Epithelial cell of proximal tubule (primary cell): ENCODE measurements around the gene WASF3. TPM values are rescaled to one million over a fixed set of nuclear protein-coding genes. Genes with fewer than 3 reads are reported as not detected.
"Not testable (repeated sequence)": the region's sequence is repeated elsewhere in the genome, so short reads cannot be mapped to it uniquely, and the experiment has no call there.

ENCODE experiments used
- DNase-seq: peaks from one replicate; pipeline ENCODE4 v3.0.0-alpha.2; 2011; ENCODE audit warnings: low read depth
- H3K4me3 ChIP-seq: 2 replicates; pipeline ENCODE4 v1.5.1; 2011; ENCODE audit warnings: low read depth, mild to moderate bottlenecking, low read length
- total RNA-seq: library from RNA; depleted of rRNA; stranded (reverse); fragments of >200 nt; gene quantifications from 2 replicates; pipeline ENCODE4 v1.2.3, GENCODE V29; 2015
- TF ChIP-seq, protein P1 (sequence below): conservative IDR thresholded peaks from 2 replicates; pipeline ENCODE4 v1.5.1; 2012; ENCODE audit warnings: low read depth, mild to moderate bottlenecking, low read length

Gene WASF3
- total RNA-seq, 1 donor from 2014 or later, result 3.8 TPM

DNA sequence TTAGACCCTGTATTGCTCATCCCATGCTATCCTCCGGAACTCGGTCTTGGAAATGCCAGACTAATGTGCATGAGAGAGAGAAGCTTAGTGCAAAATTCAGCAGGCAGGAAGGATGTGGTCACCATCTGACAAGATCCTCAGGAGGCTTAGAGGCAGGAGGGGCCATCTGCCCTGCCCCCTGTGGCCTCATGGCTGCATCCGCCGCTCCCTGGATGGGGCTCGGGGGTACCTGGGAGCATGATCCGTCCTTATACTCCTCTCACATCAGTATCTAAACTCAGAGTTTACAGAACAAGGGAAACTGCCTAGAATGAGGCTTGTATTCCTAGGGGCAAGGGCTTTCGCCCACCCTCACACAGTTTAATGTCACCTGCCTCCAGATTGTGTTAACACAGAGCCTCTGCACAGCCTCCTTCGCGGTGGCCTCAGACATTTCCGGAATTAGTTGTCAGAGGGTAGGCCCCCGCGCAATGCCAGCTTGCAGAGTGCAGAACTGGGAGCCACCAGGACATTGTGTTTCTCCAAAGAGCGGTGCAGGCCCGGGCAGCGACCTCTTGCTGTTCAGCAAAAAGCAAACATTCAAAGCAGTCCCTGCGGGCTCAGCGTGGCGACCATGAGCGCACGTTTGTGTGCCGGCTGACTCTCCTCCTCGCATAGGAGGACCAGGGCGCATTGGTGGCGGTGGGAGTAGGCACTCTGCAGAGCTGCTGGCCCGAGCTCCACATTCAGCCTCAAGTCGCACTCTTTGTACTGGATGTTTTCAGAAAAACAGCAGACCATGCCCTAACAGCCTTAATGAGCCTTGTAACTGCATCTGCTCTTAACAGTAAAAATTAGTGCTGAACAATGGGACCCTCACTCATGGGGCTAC lies 164.0 kb downstream of the WASF3 start:
- no peak overlapping the region for H3K4me3 ChIP-seq
- no peak for DNase-seq
- TF ChIP-seq, protein P1, sequence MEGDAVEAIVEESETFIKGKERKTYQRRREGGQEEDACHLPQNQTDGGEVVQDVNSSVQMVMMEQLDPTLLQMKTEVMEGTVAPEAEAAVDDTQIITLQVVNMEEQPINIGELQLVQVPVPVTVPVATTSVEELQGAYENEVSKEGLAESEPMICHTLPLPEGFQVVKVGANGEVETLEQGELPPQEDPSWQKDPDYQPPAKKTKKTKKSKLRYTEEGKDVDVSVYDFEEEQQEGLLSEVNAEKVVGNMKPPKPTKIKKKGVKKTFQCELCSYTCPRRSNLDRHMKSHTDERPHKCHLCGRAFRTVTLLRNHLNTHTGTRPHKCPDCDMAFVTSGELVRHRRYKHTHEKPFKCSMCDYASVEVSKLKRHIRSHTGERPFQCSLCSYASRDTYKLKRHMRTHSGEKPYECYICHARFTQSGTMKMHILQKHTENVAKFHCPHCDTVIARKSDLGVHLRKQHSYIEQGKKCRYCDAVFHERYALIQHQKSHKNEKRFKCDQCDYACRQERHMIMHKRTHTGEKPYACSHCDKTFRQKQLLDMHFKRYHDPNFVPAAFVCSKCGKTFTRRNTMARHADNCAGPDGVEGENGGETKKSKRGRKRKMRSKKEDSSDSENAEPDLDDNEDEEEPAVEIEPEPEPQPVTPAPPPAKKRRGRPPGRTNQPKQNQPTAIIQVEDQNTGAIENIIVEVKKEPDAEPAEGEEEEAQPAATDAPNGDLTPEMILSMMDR, result no peak

- no peak for DNase-seq
- TF ChIP-seq, protein P1, result no peak
- no peak overlapping the region for H3K4me3 ChIP-seq
Measured at GRCh38 chr13:26722321-26722720, 164.8 kb downstream of the WASF3 start.

GRCh38 chr13:26723620-26724019 lies 166.1 kb downstream of the WASF3 start:
- not testable (repeated sequence) for DNase-seq, H3K4me3 ChIP-seq

DNA sequence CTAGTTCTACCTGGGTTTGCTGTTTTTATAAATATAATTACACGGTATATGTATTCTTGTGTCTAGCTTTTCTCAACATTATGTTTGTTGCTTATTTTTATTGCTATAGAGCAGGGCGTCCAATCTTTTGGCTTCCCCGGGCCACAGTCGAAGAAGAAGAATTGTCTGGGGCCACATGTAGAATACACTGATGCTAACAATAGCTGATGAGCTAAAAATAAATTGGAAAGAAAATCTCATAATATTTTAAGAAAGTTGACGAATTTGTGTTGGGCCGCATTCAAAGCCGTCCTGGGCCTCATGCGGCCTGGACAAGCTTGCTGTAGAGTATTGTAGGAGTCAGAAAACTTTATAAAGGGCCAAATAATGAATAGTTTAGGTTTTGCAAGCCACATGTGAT lies 169.2 kb downstream of the WASF3 start:
- TF ChIP-seq, protein P1, result no peak
- DNase-seq, result no peak
- no peak overlapping the region for H3K4me3 ChIP-seq

- no peak for DNase-seq
- TF ChIP-seq, protein P1, result no peak
Measured at GRCh38 chr13:26727122-26727521, 169.6 kb downstream of the WASF3 start.

GRCh38 chr13:26727633-26728032 lies 170.2 kb downstream of the WASF3 start:
- H3K4me3 ChIP-seq, result no peak overlapping the region
- no peak for DNase-seq
- TF ChIP-seq, protein P1, result no peak

More at GRCh38 chr13:26727122-26727521, 169.6 kb downstream of the WASF3 start:
- H3K4me3 ChIP-seq, result no peak overlapping the region

DNA sequence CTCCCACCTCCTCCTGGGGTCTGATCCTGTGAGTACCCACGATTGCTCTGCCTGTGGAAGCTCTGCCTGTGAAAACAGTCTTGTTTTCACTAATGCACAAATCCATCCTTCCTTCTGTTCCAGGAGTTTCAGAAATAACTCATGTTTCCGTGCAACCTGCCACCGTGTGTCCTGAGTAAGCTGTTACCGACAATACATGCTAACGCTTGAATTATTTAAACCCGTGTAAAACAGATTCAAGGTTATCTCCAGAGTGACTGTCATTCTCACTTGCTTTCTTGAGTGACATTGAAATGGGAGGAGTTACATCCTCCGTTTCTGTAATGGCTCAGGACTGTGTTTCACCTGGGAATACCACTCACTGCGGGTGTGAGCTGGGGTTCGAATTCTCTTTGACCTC lies 178.2 kb downstream of the WASF3 start:
- TF ChIP-seq, protein P1, result no peak
- no peak overlapping the region for H3K4me3 ChIP-seq
- no peak for DNase-seq

Other genes starting within 250 kb of the WASF3 start
- gene GPR12, start 203.1 kb downstream of the WASF3 start, total RNA-seq, result not detected in 2 replicates